Adrenal gland (tissue), 12 donors: ENCODE measurements around the gene CHPF2. TPM values are rescaled to one million over a fixed set of nuclear protein-coding genes. Genes with fewer than 3 reads are reported as not detected.

ENCODE experiments used
- DNase-seq, 7 donors: peaks; one replicate each; pipeline ENCODE4 v3.0.0-alpha.2; 2019 to 2020
- H3K27ac ChIP-seq, 5 donors: fragments of 200-600 bp; sonication (generic) in 4 of 5; 1 replicate in 3 of 5; 2 replicates in 2 of 5; pipeline versions ENCODE4 v1.5.1 to v1.8.0; 2016 to 2020; ENCODE audit warnings: mild to moderate bottlenecking in 1 of 5
- H3K27me3 ChIP-seq: fragments of 200-600 bp; 2 replicates; pipeline ENCODE4 v1.8.0; 2021
- H3K36me3 ChIP-seq, 2 donors: fragments of 200-600 bp; replicated peaks in 1 of 2; 1 replicate in 1 of 2; 2 replicates in 1 of 2; pipeline versions ENCODE4 v1.5.1 to v1.8.0; 2018 to 2022
- H3K4me1 ChIP-seq, 2 donors: fragments of 200-600 bp; replicated peaks in 1 of 2; 1 replicate in 1 of 2; 2 replicates in 1 of 2; pipeline versions ENCODE4 v1.5.1 to v1.8.0; 2018 to 2021
- H3K4me3 ChIP-seq, 4 donors: fragments of 200-600 bp; sonication (generic) in 3 of 4; one replicate each; pipeline ENCODE4 v1.5.1; 2016 to 2018
- H3K9me3 ChIP-seq, 3 donors: fragments of 200-600 bp; sonication (generic) in 1 of 3; replicated peaks in 1 of 3; 1 replicate in 2 of 3; 2 replicates in 1 of 3; pipeline versions ENCODE4 v1.5.1 to v1.8.0; 2016 to 2021
- POLR2A ChIP-seq, 2 donors: fragments of 450-650 bp; IDR thresholded peaks; one replicate each; pipeline ENCODE4 v1.6.1; 2017; ENCODE audit warnings: antibody characterized with exemption in 2 of 2, mild to moderate bottlenecking in 2 of 2, moderate library complexity in 1 of 2
- WGBS, 4 donors: extraction: QIAGEN DNeasy Blood & Tissue Kit in 2 of 4; methylation state at CpG; one replicate each; pipeline versions ENCODE4 v1.1.5 to v1.1.7; 2013 to 2017; 5-methylcytosine and 5-hydroxymethylcytosine counted together
- intact Hi-C, 2 donors: fragments of 100-400 bp; cut with DNase I; formaldehyde crosslinking; loops; one replicate each; pipeline versions ENCODE4 v1.14.1 to v1.15.0; 2022 to 2023
- polyA plus RNA-seq, 3 donors: library from polyadenylated mRNA; stranded (reverse); fragments of 200-250 nt in 2 of 3; fragments of 350-450 nt in 1 of 3; fragmentation: Illumina TruSeq in 1 of 3; extraction: RNeasy Lipid Tissue Mini Kit (QIAGEN cat#74804) in 1 of 3; gene quantifications; one replicate each; pipeline ENCODE4 v1.2.3, GENCODE V29; 2013 to 2014
- total RNA-seq, 9 donors: library from RNA; depleted of rRNA in 4 of 9; stranded (reverse); fragments of >200 nt in 4 of 9; fragments of 120-200 nt in 1 of 9; fragmentation: NEBNext Ultra II Directional in 1 of 9; extraction: Animal tissue kit (Norgen Biotek cat#: 25700) in 1 of 9; gene quantifications; one replicate each; pipeline versions ENCODE4 v1.1.0 to v1.2.4, GENCODE V29; 2013 to 2023
- TF ChIP-seq, protein P1 (sequence below), 6 experiments: fragments of 450-650 bp in 4 of 6; fragments of 200-600 bp in 2 of 6; sonication (generic) in 1 of 6; IDR thresholded peaks; 1 replicate in 5 of 6; 2 replicates in 1 of 6; pipeline versions ENCODE4 v1.5.1 to v1.8.0; 2016 to 2021; ENCODE audit warnings: antibody characterized with exemption in 6 of 6, mild to moderate bottlenecking in 2 of 6, moderate library complexity in 1 of 6
- donor health status: healthy with polysubstance abuse.
- donor health status: Bipolar disorder and iron deficiency.
- donor health status: DM: yes; HTN: yes; CAD: no.
- donor health status: DM: no; HTN: no; CAD: no.
- donor health status: DM: no; HTN: no; CAD: no.
- donor health status: DM: yes; HTN: yes; CAD: no.

CHPF2 gene
- total and polyA plus RNA-seq, 12 donors: 15.8 to 87.8 (median 60.6) TPM

DNA sequence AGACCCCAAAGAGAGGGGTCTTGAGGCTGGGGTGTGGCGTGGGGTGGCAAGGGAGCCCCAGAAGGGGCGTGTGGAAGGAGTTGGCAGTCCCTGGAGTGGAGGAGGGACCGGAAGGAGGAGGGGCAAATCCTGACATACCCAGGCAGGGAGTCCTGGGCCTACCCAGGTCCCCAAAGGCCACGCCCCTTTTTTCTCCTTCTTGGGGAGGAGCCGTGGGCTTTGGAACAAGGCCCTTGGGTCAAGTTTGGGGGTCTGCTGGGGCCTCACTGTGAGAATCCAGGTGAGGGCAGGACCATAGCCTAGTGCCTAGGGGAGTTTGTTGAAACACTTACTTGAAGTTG is 17.4 kb downstream of the CHPF2 start:
- peak overlapping the region; percentile 78 to 99 (median 94) for H3K27ac ChIP-seq
- intact Hi-C loops: loop anchor here (5.0 kb wide), 1 partner anchor 53 kb away; no protein-coding TSS in a partner anchor
- no peaks in the 10 kb centered on the region for H3K36me3 ChIP-seq
- H3K9me3 ChIP-seq: no peaks in the 10 kb centered on the region
- H3K27me3 ChIP-seq: no peaks in the 10 kb centered on the region
- 10 to 23% (median 15%) methylated on average over 3 to 5 of the region's 5 CpGs for WGBS, 4 donors
- TF ChIP-seq, protein P1, sequence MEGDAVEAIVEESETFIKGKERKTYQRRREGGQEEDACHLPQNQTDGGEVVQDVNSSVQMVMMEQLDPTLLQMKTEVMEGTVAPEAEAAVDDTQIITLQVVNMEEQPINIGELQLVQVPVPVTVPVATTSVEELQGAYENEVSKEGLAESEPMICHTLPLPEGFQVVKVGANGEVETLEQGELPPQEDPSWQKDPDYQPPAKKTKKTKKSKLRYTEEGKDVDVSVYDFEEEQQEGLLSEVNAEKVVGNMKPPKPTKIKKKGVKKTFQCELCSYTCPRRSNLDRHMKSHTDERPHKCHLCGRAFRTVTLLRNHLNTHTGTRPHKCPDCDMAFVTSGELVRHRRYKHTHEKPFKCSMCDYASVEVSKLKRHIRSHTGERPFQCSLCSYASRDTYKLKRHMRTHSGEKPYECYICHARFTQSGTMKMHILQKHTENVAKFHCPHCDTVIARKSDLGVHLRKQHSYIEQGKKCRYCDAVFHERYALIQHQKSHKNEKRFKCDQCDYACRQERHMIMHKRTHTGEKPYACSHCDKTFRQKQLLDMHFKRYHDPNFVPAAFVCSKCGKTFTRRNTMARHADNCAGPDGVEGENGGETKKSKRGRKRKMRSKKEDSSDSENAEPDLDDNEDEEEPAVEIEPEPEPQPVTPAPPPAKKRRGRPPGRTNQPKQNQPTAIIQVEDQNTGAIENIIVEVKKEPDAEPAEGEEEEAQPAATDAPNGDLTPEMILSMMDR (IDR thresholded peaks at IDR 0.05): no peak
- no peak for TF ChIP-seq POLR2A (IDR thresholded peaks at IDR 0.05)
- peak; percentile 80 to 86 (median 84) for DNase-seq
- peak overlapping the region in 2 of 4 donors; percentile 48 to 64 for H3K4me3 ChIP-seq
- peaks cover 58 to 69% of the 10 kb centered on the region in 2 donors for H3K4me1 ChIP-seq

DNA sequence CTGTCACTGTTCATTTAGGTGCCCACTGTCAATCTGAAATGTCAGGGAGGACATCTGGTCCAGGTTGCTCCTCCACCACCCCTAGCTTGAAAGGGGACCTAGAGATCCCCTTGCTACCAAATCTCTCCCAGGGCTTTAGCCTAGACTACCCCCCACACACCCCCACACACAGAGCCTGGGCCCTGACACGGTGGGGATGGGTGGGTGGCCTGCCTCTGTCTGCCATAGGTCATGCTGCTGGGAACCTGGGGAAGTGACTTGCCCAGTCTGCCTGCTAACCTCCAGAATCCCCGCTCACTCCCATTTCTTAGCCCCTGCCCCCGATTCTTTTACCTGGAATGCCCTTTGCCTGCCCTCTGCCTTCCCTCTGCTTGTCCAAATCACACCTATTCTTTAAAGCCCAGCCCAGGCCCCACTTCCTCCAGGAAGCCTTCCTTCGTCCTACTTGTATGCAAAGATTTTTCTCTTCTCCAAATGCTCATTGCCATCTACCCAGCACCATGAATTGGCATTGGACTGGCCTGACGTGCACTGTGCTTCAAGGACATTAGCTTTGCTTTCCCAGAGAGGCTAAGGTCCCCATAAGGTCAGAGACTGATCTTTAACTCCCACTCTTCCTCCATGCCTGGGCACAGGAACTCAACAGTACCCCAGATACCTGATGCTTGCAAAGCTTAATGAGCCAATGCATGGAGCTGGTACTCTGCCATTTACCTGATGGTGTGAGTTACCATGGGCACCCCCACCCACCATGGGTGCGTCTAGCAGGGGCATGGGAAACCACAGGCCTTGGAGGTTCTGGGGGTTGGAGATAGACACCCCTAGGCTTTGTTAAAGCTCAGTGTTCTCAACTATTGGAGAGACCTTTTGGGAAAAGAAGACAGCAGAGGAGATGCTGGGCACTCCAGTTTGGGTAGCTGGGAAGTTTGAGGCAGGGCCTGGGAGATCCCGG is 18.2 kb downstream of the CHPF2 start:
- H3K4me1 ChIP-seq: peaks cover 50 to 61% of the 10 kb centered on the region in 2 donors
- intact Hi-C loops: no loop called here
- H3K9me3 ChIP-seq: no peaks in the 10 kb centered on the region
- DNase-seq: peak in 2 of 7 donors; percentile 38 to 56
- peak overlapping the region; percentile 78 to 99 (median 94) for H3K27ac ChIP-seq
- no peaks in the 10 kb centered on the region for H3K36me3 ChIP-seq
- H3K27me3 ChIP-seq: no peaks in the 10 kb centered on the region
- H3K4me3 ChIP-seq: peak overlapping the region in 1 of 4 donors; percentile 80
- TF ChIP-seq, protein P1 (IDR thresholded peaks at IDR 0.05): no peak
- peak in 1 of 2 donors; percentile 18 for TF ChIP-seq POLR2A (IDR thresholded peaks at IDR 0.05)
- WGBS, 4 donors: 48 to 57% (median 51%) methylated on average over 6 to 7 of the region's 7 CpGs

DNA sequence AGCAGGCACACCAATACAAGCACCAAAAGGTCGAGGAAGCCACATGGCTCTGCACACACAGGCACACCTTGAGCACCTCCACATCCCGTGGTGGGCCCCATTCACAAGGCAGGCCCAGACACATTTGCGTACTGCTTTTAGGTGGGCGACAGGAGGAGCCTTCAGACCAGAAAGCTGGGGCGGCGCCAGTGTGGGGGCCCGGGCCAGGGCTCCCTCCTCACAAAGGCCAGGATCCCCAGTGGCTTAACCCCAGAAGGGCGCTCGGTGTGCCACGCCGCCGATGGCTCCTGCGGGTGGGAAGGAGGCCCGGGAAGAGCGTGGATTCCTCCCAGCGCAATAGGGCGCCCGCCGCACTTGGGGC is 19.0 kb downstream of the CHPF2 start:
- Histone ChIP-seq H3K9me3 (no peaks in the 10 kb centered on the region), H3K36me3 (no peaks in the 10 kb centered on the region), H3K27ac (peak overlapping the region; percentile 45 to 99 (median 94)), H3K4me1 (peaks cover 45 to 53% of the 10 kb centered on the region in 2 donors), H3K27me3 (no peaks in the 10 kb centered on the region), H3K4me3 (peak overlapping the region in 3 of 4 donors; percentile 15 to 80 (median 54))
- no peak for TF ChIP-seq POLR2A (IDR thresholded peaks at IDR 0.05)
- TF ChIP-seq, protein P1 (IDR thresholded peaks at IDR 0.05): no peak
- intact Hi-C loops: no loop called here
- DNase-seq: peak in 1 of 7 donors; percentile 46
- WGBS, 4 donors: 3 to 24% (median 9%) methylated on average over 2 to 19 of the region's 19 CpGs

DNA sequence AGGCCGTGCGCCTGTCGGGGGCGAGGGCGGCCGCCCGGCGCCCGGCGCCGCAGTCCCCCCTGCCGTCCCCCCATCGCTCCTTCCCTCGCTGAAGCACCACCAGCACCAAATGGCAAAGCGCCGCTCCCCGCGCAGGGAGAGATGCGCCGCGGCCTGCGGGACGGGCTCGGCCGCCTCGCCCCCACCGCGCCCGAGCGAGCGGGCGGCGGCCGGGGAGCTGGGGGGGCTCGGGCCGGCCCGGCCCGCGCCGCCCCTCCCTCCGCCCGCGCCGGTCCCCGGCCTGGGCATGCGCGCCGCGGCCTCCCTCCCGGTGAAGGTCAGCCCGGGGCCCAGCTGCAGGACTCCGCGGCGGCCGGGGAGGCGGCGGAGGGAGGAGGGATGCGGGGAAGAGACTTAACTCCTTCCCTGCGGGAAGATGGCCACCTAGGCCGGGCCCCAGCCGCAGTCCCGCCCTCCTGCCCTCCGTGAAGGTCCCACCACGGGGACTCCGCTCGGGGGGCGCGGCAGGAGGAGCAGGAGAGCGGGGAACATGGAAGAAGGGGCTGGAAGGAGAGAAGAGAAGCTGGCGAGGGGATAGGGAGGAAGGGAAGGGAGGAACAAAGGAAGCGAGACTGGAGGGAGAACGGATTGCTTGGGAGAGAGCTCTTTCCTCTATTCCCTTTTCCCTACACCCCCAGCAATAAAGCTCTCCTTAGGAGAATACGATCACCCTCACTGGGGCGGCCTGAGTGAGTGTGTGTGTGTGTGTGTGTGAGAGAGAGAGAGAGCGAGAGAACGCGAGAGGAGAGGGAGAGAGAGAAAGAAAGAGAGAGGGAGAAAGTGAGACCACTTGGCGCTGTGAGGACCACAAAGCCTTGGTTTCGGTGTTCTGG is 19.6 kb downstream of the CHPF2 start:
- peak overlapping the region in 3 of 4 donors; percentile 27 to 80 (median 54) for H3K4me3 ChIP-seq
- DNase-seq: peak; percentile 82 to 85 (median 83)
- peak; percentile 11 to 55 for TF ChIP-seq POLR2A (IDR thresholded peaks at IDR 0.05)
- TF ChIP-seq, protein P1 (IDR thresholded peaks at IDR 0.05): no peak
- intact Hi-C loops: no loop called here
- WGBS, 4 donors: 1 to 4% (median 2%) methylated on average over 18 to 79 of the region's 79 CpGs
- H3K9me3 ChIP-seq: no peaks in the 10 kb centered on the region
- peaks cover 46 to 47% of the 10 kb centered on the region in 2 donors for H3K4me1 ChIP-seq
- no peaks in the 10 kb centered on the region for H3K27me3 ChIP-seq
- peak overlapping the region; percentile 45 to 99 (median 94) for H3K27ac ChIP-seq
- H3K36me3 ChIP-seq: no peaks in the 10 kb centered on the region
